Measurements from ENCODE around the gene SLC6A20.
"Not testable (repeated sequence)": the region's sequence is repeated elsewhere in the genome, so short reads cannot be mapped to it uniquely, and the experiment has no call there.

Gene SLC6A20

GRCh38 chr3:45757141-45757540 lies 39.2 kb downstream of the SLC6A20 start:
- not testable (repeated sequence) for DNase-seq (ENCODE audit: low read depth)

- DNase-seq (ENCODE audit: low read depth) = no peak
These were observed 40.3 kb downstream of the SLC6A20 start for GRCh38 chr3:45756055-45756454.

DNA sequence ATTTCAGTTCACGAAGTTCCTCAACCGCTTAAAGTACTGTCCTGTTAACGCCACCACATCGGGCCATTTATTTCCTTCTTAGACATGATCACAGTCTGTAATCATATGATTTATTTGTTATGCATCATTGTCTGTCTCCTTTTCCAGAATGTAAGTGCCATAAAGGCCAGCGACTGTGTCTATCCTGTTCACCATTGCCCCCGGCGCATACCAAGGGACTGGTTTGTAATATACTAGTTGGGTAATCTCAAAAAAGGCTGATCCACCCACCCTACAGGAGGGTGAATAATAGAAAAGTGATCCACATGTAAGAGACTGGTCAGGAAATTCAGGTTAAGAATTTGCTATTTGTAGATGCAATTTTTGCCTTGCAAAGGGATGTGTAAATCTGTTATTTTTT lies 41.9 kb downstream of the SLC6A20 start:
- DNase-seq (ENCODE audit: low read depth) = no peak

GRCh38 chr3:45753095-45753494 lies 43.2 kb downstream of the SLC6A20 start:
- DNase-seq (ENCODE audit: low read depth) = no peak

- no peak for DNase-seq (ENCODE audit: low read depth)
These were observed 44.6 kb downstream of the SLC6A20 start for GRCh38 chr3:45751537-45752242.

DNA sequence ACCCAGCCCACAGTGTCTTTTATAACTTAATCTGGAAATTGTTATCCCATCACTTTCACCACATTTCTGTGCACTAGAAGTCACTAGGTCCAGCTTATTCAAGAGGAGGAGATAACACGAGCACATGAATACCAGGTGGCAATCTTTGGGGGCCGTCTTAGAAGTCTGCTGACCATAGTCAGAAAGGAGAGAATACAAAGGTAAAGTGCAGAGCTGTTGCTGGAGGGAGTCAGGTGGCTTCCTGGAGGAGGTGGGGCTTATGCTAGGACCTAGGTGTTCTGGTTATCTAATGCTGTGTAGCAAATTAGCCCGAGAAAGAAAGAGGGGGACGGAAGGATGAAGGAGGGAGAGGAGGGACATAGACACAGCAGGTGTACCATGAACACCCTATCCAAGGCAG lies 46.5 kb downstream of the SLC6A20 start:
- DNase-seq (ENCODE audit: low read depth) = no peak

GRCh38 chr3:45749036-45749600 lies 47.2 kb downstream of the SLC6A20 start:
- not testable (repeated sequence) for DNase-seq (ENCODE audit: low read depth)

DNA sequence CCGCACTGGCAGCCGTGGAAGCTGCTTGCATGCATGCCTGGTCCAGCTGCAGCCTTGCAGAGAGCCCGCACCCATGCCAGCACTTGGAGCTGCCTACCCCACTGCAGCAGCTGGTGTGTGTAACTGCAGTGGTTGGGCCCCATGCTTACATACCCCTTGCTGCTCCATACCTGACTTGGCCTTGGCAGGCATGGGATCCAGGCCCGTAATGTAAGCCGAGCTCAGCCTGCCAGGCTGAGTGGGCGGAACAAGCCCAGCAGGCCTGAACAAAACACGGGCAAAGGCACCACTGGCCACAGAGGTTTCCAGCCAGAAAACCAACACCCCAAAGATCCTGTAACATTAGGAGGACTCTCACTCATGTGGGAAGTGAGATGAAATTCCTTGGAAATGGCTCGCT lies 48.3 kb downstream of the SLC6A20 start:
- DNase-seq (ENCODE audit: low read depth) = no peak

GRCh38 chr3:45746777-45747622 lies 49.3 kb downstream of the SLC6A20 start:
- DNase-seq (ENCODE audit: low read depth) = no peak

DNA sequence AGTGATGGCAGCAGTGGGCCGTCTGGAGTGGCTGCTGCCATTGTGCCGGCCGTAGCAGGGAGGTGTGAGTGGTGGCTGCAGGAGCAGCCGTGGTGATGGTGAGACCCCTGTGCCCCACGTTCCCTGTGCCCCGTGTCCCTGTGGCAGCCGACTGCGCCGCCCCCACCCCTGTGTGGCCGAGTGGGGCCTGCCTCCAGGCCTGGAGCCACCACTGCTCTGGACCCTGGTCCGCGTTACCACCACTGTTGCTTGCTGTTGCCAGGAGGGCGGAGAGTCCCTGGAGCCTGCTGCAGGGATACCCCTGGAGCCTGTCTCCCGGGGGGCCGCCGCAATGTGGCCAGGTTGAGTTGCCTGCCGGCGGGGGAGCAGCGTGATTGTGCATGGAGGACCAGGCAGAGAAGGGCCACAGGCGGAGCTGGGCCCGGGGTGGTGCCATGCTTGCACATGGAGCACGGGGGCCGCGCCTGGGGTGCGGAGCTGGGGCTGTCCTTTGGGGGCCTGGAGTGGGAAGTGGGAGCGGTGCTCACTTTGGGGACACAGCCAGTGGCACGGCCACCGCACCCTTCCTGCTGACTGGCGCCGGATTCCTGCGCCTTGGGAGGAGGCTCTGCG lies 50.1 kb downstream of the SLC6A20 start:
- no peak for DNase-seq (ENCODE audit: low read depth)

- no peak for DNase-seq (ENCODE audit: low read depth)
These were observed 53.8 kb downstream of the SLC6A20 start for GRCh38 chr3:45742461-45743089.

DNA sequence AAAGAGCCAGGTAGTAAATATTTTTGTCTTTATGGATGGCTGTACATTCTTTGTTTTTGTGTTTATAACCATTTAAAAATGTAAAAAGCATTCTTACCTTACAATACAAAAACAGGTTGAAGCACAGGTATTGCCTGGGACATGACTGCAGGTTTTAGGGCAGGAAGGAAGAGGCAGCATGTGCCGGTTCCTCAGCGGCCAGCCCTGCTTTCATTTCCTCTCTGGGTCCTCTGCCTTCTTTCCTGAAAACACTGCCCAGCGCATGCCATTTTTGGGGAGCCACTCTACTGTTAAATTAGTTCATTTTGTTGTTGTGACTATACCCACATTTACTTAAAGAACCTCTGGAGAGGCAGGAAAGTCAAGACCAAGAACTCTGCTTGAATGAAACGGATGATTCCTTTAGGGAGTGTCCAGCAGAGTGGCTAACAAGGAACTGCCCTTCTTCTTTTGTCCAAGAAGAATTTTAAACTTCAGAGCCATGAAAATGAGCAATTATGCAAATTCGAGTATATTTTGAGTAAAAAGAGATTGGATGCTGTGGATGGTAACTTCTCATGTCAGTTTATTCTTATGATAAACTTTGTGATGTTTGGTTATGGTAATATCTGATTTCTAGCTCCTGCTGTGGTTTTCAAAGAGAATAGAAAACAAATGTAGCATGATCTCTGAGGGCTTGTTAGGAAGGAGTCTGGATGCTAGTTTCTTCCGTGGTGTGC lies 54.4 kb downstream of the SLC6A20 start:
- DNase-seq (ENCODE audit: low read depth) = no peak

GRCh38 chr3:45741247-45741646 lies 55.1 kb downstream of the SLC6A20 start:
- DNase-seq (ENCODE audit: low read depth) = no peak

GRCh38 chr3:45739991-45740390 lies 56.3 kb downstream of the SLC6A20 start:
- no peak for DNase-seq (ENCODE audit: low read depth)

GRCh38 chr3:45737234-45737633 lies 59.1 kb downstream of the SLC6A20 start:
- no peak for DNase-seq (ENCODE audit: low read depth)

DNA sequence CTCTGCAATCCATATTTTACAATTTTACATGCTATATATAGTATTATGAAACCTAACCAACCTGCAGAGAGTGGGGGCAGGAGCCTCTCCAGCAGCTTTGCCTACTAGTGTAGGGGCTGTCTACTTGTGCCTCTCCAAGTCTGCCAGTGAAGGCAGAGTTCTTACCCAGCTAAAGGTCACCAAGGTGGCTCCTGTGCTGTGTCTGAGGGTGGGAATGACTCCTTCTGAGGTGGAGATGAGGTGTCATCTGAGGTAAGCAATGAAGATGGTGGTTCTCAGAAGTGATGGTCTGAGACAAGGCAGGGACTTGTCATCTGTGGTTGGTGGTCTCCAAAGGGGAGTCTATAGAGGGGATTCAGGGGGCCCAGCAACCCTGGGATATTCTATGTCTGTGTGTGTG lies 59.6 kb downstream of the SLC6A20 start:
- DNase-seq (ENCODE audit: low read depth) = no peak

GRCh38 chr3:45730409-45731154 lies 65.8 kb downstream of the SLC6A20 start:
- DNase-seq (ENCODE audit: low read depth) = no peak

GRCh38 chr3:45729614-45730013 lies 66.7 kb downstream of the SLC6A20 start:
- DNase-seq (ENCODE audit: low read depth) = no peak

DNA sequence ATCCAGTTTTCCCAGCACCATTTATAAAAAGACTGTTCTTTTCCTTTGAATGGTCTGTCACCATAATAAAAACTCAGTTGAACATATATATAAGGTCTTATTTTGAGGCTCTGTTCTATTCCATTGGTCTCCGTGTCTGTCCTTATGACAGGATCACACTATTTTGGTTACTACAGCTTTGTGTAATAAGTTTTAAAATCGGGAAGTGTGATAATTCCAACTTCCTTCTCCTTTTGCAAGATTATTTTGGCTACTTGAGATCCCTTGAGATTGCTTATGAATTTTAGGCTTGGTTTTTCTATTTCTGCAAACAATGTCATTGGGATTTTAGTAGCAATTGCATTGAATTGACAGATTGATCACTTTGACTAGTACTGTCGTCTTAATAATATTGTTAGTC lies 71.4 kb downstream of the SLC6A20 start:
- DNase-seq (ENCODE audit: low read depth) = no peak

- DNase-seq (ENCODE audit: low read depth) = no peak
These were observed 76.5 kb downstream of the SLC6A20 start for GRCh38 chr3:45719655-45720487.

Data from stimulated activated CD8-positive, alpha-beta memory T cell treated with anti-CD3 and anti-CD28 coated beads, Interleukin-12 subunit alpha, Interleukin-12 subunit beta, amount 100 ng/mL, for 1 hour (primary cell).